HG03575 (cell line): ENCODE results near the gene TYSND1.
"Not testable (repeated sequence)": the region's sequence is repeated elsewhere in the genome, so short reads cannot be mapped to it uniquely, and the experiment has no call there.

ENCODE experiments used
- ATAC-seq: cut with Tn5 transposase; IDR thresholded peaks from one replicate; pipeline ENCODE4 v1.9.1; 2021; ENCODE audit not compliant: unreplicated experiment, insufficient number of reproducible peaks, low FRiP score; ENCODE audit errors: extremely low read depth

TYSND1 gene, protein sequence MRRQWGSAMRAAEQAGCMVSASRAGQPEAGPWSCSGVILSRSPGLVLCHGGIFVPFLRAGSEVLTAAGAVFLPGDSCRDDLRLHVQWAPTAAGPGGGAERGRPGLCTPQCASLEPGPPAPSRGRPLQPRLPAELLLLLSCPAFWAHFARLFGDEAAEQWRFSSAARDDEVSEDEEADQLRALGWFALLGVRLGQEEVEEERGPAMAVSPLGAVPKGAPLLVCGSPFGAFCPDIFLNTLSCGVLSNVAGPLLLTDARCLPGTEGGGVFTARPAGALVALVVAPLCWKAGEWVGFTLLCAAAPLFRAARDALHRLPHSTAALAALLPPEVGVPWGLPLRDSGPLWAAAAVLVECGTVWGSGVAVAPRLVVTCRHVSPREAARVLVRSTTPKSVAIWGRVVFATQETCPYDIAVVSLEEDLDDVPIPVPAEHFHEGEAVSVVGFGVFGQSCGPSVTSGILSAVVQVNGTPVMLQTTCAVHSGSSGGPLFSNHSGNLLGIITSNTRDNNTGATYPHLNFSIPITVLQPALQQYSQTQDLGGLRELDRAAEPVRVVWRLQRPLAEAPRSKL

DNA sequence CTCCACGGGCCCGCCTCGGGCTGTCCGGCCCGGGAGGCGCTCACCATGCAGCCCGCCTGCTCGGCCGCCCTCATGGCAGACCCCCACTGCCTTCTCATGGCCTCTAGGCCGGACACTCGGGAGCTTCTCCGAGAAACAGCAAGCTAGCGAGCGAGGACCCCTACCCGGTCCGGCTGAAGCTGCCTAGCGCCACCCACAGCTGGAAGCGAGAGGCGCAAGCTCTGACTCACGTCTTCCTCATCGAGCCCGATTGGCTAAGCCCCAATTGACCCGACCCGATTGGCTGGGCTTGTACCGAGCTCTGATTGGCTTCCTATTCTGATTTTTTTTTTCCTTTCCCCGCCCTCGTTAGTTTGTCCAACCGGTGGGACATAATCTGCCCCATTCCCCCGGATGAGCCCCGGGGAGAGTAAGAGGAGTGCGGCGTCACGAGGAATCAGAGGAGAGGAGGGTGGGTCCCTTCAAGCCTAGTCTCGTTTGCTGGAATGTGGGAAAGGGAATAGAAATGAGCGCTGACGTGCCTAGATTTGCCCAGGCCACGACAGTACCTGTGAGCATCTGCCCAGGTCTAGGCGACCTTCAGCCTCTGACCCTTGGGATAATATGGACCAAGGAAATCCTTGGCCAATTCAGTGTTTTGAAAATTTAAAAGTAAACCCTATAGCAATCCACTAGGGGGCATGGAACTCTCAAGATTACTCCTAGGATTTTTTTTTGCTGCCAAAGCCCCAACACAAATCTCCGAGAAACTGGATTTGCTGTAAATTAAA, at the start of gene TYSND1:
TSS of gene TYSND1 (minus strand) at position 212 of the 770 bp plus-strand sequence. CDS start at position 98, 114 bp downstream.
- peak; percentile 80 for ATAC-seq

DNA sequence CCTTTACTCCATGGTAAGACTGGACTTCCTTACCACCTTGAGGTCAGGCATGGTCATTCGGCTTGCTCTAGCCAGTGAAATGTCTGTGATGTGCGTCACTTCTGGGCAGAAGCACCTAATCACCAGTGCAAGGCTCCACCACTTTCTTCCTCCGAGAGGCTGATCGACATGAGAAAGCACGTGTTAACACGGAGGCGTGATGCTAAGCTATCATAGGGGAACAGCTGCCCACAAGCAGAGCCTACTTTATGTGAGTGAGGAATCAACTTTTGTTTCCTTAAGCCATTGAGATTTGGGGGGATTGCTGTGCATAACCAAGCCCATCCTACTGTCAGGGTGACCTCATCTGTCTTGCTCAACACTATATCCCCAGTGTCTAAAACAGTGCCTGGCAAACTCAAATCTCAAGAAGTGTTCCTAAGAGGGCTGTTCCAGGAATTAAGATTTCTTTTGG, 46.9 kb upstream of the TYSND1 start:
- no peak for ATAC-seq

DNA sequence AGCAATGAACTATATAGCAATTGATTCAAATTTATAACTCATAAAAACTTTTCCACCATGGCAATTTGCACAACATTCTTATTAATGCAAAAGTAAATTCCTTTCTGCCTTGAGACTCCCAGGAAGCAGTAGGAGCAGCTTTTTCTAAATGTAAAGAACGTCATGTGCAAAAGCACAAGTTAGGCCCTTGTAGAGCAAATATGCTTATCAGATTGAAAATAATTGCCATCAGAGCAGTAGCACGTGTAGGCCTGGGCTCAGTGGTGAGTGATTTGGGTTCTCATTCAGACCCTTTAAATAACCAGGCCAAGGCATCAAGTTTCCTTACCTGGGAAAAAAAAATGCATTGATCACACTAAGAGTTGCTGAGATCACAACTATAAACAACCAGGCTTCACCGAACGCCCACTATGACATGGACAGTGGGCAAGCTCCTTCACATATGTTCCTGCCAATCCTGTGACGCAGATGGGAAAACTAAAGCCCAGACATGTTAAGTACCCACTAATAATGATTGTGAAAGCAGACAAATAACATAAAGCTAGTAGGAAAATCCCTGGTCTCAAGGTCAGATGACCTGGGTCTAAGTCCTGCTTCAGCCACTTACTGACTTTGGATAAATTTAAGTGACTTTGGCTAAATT, 45.9 kb upstream of the TYSND1 start:
- ATAC-seq: no peak

DNA sequence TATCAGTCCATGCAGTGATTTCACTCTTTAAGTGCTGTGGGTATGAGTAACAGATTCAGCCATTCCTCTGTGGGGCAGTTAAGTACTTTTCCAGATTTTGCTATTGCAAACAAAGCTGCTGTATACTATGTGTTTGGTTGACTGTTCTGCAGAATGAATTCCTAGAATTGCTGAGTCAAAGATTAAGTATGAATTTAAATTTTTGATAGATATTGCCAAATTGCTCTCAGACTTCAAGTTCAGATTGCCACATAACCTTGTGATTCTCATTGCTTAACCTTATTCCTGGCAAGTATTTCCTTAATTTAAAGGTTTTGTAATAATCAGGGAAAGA, 45.4 kb upstream of the TYSND1 start:
- no peak for ATAC-seq

DNA sequence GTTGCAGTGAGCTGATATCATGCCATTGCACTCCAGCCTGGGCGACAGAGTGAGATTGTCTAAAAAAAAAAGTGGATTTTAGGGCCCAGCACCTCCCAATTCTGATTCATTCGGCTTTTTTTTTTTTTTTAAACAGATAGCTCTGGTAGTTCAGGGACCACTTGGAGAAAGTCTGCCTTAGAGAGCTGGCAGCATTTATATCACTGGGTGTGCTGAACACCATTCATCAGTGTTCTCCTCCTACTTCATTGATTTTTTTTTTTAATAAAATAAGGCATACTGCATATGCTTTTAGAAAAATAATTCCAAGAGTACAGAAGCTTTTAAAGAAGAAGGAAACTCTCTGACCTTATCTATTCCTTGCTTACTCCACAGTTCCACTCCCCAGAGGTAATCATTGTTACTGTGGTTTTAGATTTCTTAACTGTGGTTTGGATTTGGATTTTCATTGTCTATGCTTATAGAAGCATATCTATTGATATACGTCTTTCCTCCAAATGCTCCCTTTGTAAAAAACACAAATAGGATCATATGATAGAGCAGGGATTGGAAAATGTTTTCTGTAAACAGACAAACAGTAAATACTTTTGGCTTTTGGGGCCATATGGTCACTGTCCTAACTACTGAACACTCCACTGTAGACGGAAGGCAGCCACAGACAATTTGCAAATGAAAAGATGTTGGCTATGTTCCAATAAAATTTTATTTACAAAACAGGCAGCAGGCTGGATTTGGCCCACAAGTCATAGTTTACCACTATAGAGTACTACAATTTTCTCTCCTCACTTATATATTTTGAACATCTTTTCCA, 44.9 kb upstream of the TYSND1 start:
- no peak for ATAC-seq

DNA sequence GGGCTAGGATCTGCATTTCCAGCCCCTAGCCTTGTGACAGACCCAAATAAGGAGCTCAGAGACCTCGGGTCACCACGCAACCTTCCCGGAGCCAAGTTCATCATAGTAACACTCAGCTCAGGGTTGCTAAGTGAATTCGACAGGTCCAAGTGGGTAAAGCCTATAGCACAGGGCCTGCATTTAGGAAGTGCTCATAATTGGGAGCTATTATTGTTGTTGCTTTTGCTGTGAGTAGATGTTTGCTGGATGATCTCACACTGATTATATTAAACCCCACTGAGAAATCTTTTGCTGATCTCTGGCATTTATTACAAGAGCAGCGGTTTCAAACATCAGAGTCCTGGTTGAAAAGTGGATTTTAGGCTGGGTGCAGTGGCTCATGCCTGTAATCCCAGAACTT, 44.1 kb upstream of the TYSND1 start:
- no peak for ATAC-seq

DNA sequence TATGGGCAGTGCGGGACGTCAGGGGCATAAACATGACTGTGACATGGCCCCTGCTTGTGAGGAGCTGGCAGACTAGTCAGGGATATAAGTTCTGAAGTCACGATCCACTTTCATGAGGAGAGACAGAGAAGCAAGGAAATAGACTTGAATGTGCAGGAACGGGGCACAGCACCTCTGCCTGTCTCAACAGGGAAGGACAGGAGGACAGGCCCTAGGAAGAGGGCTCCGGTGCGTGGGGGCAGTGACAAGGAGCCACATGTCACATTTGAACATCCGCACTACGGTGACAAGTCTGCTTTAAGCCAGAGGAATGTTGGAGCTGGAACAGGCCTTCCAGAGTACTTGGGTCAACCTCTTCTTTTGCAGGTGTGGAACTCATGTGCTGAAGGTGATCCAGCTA, 43.6 kb upstream of the TYSND1 start:
- ATAC-seq: no peak

DNA sequence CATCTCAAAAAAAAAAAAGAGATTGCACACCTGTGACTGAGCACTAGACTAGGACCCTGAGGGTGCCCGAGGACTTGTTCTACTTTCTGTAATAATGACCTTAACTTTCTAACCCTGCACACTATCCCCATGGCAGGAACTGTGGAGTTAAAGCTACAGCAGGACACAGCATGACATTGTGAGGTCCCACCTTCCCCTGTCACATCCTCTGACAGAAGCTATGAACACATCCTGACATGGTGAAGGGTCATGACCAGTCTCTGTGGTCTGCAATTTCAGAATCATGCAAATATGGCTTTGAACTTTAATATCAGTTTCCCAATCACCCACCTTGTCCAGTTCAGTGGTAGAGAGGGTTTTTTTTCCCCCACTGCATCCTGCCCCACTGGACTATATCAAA, 42.3 kb upstream of the TYSND1 start:
- ATAC-seq: no peak

DNA sequence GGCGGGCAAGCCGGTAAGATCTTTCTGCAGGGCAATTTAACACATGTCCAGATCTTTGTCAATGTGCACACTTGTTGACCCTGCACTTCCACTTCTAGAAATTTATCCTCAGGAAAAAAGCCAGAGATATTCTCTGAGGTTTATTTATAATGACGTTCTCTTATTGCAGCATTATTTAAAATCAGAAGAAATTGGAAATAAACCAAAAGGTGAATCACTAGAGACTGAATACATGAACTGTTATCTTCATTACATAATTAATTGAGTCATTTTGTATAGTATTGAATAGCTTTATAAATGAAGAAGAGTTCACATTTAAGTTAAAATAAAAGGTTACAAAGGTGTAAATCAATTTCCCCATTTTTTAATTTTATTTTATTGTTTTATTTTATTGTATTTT, 40.1 kb upstream of the TYSND1 start:
- ATAC-seq: no peak

DNA sequence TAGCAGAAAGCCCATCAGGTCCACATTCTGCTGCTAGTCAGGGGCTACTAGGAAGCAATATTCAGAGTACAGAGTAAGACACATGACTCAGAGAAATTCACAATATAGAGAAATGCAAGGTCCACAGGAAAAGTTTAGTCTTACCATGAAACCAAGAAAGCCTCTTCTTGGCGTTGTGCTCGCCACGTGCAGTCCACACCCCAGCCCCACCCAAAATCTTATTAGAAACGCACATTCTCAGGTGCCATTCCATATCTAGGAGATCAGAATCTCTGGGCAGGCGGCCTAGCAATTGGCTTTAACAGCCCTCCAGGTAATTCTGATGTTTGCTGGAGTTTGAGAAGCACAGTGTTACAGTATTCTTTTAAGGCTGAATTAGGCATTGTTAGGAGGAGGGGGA, 39.6 kb upstream of the TYSND1 start:
- no peak for ATAC-seq

DNA sequence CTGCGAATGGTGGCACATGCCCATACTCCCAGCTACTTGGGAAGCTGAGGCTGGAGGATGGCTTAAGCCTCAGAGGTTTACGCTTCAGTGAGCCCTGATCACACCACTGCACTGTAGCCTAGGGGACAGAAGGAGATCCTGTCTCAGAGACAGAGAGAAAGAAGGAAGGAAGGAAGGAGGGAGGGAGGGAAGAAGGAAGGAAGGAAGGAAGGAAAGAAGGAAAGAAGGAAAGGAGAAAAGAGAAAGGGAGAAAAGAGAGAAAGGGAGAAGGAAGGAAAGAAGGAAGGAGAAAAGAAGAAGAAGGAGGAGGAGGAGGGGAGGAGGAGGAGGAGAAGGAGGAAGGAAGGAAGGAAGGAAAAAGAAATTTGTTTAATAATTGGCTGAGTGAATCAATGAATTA, 36.8 kb upstream of the TYSND1 start:
- ATAC-seq: no peak

DNA sequence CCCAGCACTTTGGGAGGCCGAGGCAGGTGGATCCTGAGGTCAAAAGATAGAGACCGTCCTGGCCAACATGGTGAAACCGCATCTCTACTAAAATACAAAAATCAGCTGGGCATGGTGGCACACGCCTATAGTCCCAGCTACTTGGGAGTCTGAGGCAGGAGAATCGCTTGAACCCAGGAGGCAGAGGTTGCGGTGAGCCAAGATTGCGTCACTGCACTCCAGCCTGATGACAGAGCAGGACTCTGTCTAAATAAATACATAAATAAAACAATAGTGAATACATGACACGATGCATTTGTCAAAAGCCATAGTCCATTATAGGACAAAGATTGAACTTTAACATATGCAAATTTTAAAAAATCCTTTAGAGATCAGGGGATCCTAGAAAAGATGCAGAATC, 32.7 kb upstream of the TYSND1 start:
- ATAC-seq: not testable (repeated sequence)

DNA sequence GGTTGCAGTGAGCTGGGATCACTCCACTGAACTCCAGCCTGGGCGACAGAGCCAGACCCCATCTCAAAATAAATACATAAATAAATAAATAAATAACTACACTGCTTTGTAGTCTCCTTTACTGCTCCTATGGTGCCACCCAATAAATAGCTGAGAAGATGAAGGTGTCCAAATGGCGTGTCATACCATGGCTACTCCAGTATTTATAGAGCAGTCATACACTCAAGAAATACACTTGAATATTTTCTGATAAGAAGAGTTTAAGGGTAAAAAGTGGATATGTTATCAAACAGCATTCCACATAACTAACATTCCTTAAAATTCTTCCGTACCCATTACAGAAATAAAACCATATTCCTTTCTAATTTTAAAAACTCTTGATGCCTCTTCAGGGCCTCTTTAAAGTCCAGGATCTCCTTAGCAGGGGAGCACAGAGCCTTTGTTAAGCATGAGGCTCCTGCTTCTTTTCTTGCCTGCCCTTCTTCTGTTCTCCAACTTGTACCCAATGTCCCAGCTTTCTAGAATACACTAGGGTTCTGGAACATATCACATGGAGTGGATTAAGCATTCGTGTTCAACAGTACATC, 31.7 kb upstream of the TYSND1 start:
- ATAC-seq: no peak

DNA sequence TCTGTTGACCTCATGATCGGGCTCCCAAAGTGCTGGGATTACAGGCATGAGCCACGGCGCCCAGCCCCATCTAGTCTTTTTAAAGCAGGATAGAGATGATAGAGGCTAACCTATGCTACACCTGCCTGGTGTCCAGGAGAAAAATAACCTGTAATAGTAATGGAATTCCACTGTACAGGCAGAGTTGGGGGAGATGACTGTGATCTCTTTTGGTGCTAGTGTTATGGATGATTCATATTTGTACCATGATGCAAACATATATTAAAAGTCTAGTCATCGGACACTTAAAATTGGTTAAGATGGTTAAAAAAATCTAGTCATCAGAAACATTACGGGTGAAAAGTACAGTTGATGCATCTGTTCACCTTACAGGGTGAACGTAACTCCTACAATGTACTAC, 29.9 kb upstream of the TYSND1 start:
- ATAC-seq: no peak

DNA sequence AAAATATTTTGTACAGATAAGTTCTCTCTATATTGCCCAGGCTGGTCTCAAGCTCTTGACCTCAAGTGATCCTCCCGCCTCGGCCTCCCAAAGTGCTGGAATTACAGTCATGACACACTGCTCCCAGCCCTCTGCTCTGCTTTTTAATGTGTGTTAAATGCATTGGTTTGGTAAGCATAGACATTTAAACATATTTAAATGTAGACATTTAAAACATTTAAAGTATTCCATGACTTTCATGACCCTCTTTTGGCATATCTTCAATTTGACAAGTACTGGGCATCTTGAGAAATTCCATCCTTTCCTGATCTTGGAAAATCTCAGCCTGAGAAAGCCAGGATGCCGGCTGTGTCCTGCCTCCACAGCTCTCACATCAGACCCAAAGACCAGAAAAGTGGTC, 29.0 kb upstream of the TYSND1 start:
- ATAC-seq: no peak

DNA sequence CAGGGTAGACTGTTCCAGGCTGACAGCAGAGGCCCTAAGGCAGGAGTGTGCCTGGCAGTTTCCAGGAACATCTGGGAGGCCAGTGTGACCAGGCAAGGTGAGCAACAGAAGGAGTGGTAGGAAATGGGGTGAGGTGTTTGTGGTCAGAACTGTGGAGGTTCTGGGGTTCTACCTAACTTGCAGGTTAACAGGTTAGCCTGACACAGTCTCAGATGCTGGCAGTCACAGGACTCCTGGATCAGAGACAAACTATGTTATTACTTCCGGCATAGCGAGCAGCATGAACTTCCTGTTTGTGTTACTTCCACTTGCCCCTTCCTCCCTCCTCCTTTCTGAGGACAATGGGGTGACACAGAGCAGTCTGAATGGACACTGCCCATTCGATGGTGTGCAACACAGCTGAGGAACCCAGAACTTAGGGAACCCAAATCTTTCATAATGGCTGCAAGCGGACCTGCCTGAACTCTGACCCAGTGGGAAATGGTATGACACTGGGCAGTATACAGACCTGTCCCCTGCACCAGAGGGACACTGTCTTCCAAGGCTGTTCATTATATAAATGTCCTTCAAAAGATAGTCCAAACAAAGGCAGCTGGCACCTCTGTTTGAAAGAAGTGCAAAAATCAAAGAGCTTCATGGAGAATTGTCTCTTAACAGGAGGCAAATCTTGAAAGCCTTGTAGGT, 27.7 kb upstream of the TYSND1 start:
- ATAC-seq: no peak

DNA sequence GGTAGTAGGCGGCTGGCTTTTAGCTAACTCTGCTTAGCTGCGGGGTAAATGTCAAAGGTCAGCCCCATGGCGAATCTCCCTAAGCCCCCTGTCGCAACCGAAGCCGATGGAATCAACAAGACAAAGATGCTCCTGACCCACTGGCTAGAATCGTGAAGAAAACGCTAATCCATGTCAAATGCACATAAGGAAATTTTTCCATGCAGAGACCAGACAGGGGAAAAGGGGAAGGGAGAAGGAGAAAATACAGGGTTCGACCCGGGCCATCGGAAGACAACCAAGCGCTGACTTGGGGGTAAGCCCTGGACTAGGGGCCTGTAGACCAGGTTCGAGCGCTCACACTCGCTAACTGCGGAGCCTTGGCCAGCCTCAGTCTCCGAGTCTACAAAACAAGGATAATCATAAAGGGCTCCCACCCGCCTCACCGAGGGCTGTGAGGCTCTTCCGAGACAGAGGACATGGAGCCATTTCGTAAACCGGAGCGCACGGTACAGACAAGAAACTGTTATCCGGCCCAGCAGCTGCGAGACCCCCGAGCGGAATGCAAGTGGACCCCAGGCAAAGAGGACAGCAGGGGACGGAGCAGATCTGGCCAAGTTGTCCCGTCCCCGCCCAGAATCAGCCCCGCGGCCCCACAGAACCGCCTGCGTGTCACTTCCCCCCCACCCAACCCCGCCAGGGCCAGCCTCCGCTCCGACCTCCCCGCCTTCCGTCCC, 23.3 kb upstream of the TYSND1 start:
- no peak for ATAC-seq
